GM12878 (cell line): ENCODE data around the gene NLGN3. TPM values are rescaled to one million over a fixed set of nuclear protein-coding genes. Genes with fewer than 3 reads are reported as not detected.
A peak's percentile ranks its signal among the peaks of the same experiment; 100 is the strongest.

Source experiments
- ATAC-seq: fragments of 200-7000 bp; cut with Tn5 transposase; 3 replicates; pipeline ENCODE4 v1.9.1; 2020; ENCODE audit warnings: mild to moderate bottlenecking, moderate library complexity
- BruUV-seq: library from RNA; stranded (reverse); fragments of 400-500 nt; replicated peaks from 2 replicates; lab custom pipeline; 2021; lab: Mats Ljungman, UMichigan
- CTCF ChIA-PET: fragments of 300-600 bp; sonication (Branson Sonifier 250); formaldehyde crosslinking; extraction: SDS; loops from one replicate; lab custom pipeline; 2021; ENCODE audit warnings: inconsistent platforms; lab: Yijun Ruan, JAX
- POLR2A ChIA-PET: fragments of 350-600 bp; formaldehyde crosslinking; extraction: SDS; loops from one replicate; lab custom pipeline; 2021; ENCODE audit warnings: inconsistent platforms; lab: Charles Lee
- RAD21 ChIA-PET: fragments of 300-600 bp; sonication (Branson Sonifier 250); formaldehyde crosslinking; loops from one replicate; lab custom pipeline; 2023; ENCODE audit warnings: antibody characterized with exemption; ENCODE audit not compliant: unreplicated experiment; lab: Charles Lee
- SMC1A ChIA-PET: fragments of 300-600 bp; sonication (Branson Sonifier 250); formaldehyde crosslinking; loops from one replicate; lab custom pipeline; 2023; ENCODE audit not compliant: unreplicated experiment, uncharacterized antibody; lab: Charles Lee
- DNase-seq: peaks from one replicate; pipeline ENCODE4 v3.0.0-alpha.2; 2011; ENCODE audit warnings: low read depth, low spot score
- FAIRE-seq: peaks from 3 replicates; lab custom pipeline; 2011; peaks lifted over from hg19 to GRCh38; lab: Jason Lieb, UNC
- H2AFZ ChIP-seq: 2 replicates; pipeline ENCODE4 v1.6.0; 2011; ENCODE audit warnings: low read depth, low read length, control low read depth; ENCODE audit not compliant: control insufficient read depth
- H3K27ac ChIP-seq: 2 replicates; pipeline ENCODE4 v1.5.1; 2011; ENCODE audit warnings: control low read depth; ENCODE audit not compliant: control insufficient read depth, insufficient read depth
- H3K27me3 ChIP-seq, 2 experiments: replicated peaks in 1 of 2; 2 replicates each; pipeline versions ENCODE4 v1.6.0 to v1.6.1; 2011; ENCODE audit warnings: low read length in 1 of 2; ENCODE audit not compliant: control insufficient read depth in 2 of 2, insufficient read depth in 2 of 2
- H3K36me3 ChIP-seq, 2 experiments: 2 replicates each; pipeline ENCODE4 v1.5.1; 2011; ENCODE audit warnings: low read length in 1 of 2; ENCODE audit not compliant: control insufficient read depth in 2 of 2, insufficient read depth in 2 of 2
- H3K4me1 ChIP-seq: 2 replicates; pipeline ENCODE4 v1.6.1; 2011; ENCODE audit warnings: mild to moderate bottlenecking, low read length, moderate library complexity, mixed read lengths; ENCODE audit not compliant: control insufficient read depth, insufficient read depth
- H3K4me2 ChIP-seq: 2 replicates; pipeline ENCODE4 v1.6.0; 2011; ENCODE audit warnings: control low read depth; ENCODE audit not compliant: control insufficient read depth, insufficient read depth
- H3K4me3 ChIP-seq: fragments of 200-600 bp; sonication (generic); 2 replicates; pipeline ENCODE4 v1.5.1; 2016
- H3K79me2 ChIP-seq: 2 replicates; pipeline ENCODE4 v1.6.0; 2011; ENCODE audit warnings: low read length; ENCODE audit not compliant: control insufficient read depth, insufficient read depth
- H3K9ac ChIP-seq: 2 replicates; pipeline ENCODE4 v1.8.0; 2011; ENCODE audit warnings: low read length, control low read depth, mixed read lengths; ENCODE audit not compliant: control insufficient read depth, insufficient read depth
- H3K9me3 ChIP-seq: replicated peaks from 3 replicates; pipeline ENCODE4 v1.5.1; 2011; ENCODE audit warnings: mild to moderate bottlenecking, low read length; ENCODE audit not compliant: control insufficient read depth, insufficient read depth
- H4K20me1 ChIP-seq: 2 replicates; pipeline ENCODE4 v1.6.0; 2011; ENCODE audit not compliant: control insufficient read depth, insufficient read depth
- BMI1 ChIP-seq: fragments of 450-650 bp; IDR thresholded peaks from 2 replicates; pipeline ENCODE4 v1.6.1; 2016; ENCODE audit warnings: mild to moderate bottlenecking, moderate library complexity, borderline replicate concordance
- NFYA ChIP-seq: IDR thresholded peaks from 2 replicates; pipeline ENCODE4 v1.6.1; 2011; ENCODE audit warnings: low read depth, mild to moderate bottlenecking, low read length, improper control_type of control experiment, borderline replicate concordance
- PAX8 ChIP-seq: fragments of 450-650 bp; IDR thresholded peaks from 2 replicates; pipeline ENCODE4 v1.6.1; 2017; ENCODE audit warnings: mild to moderate bottlenecking, moderate library complexity
- STAT1 ChIP-seq: fragments of 450-650 bp; conservative IDR thresholded peaks from 2 replicates; pipeline ENCODE4 v1.6.1; 2014; ENCODE audit warnings: antibody characterized with exemption, mild to moderate bottlenecking
- TCF3 ChIP-seq: IDR thresholded peaks from 2 replicates; pipeline ENCODE4 v1.6.1; 2012; ENCODE audit warnings: low read depth, mild to moderate bottlenecking, low read length, borderline replicate concordance; ENCODE audit not compliant: insufficient read depth
- ZNF274 ChIP-seq: IDR thresholded peaks from one replicate; pipeline ENCODE4 v1.8.0; 2011; ENCODE audit not compliant: insufficient read length, insufficient read depth
- WGBS: methylation state at CpG from one replicate; pipeline ENCODE4 v1.1.6; 2016; ENCODE audit warnings: low lambda C conversion rate; ENCODE audit not compliant: insufficient replicate concordance, insufficient coverage; ENCODE audit errors: missing lambda C conversion rate; 5-methylcytosine and 5-hydroxymethylcytosine counted together
- in situ Hi-C: fragments of 300-500 bp; cut with MboI; formaldehyde crosslinking; loops from 9 replicates; pipeline ENCODE4 v1.14.3; 2018; ENCODE audit warnings: mixed read lengths
- intact Hi-C: fragments of 100-400 bp; cut with micrococcal nuclease; formaldehyde crosslinking; loops from one replicate; pipeline ENCODE4 v1.14.2; 2022; ENCODE audit not compliant: unreplicated experiment
- polyA plus RNA-seq, 11 experiments: library from polyadenylated mRNA; depleted of rRNA in 4 of 11; unstranded in 6 of 11; stranded (reverse) in 5 of 11; fragments of >200 nt; fragmentation: Nextera tagmentation in 4 of 11; fragmentation: Illumina TruSeq in 1 of 11; extraction: Ambion mirVana in 4 of 11; extraction: Trizol in 1 of 11; gene quantifications; 1 replicate in 1 of 11; 2 replicates in 10 of 11; pipeline versions ENCODE4 v1.2.1 to v1.2.3, GENCODE V29; 2011 to 2016; ENCODE audit warnings: inconsistent platforms in 2 of 11, missing spikeins in 2 of 11, low read depth in 1 of 11
- total RNA-seq, 4 experiments: library from RNA; depleted of rRNA in 3 of 4; stranded (reverse); fragments of >200 nt in 3 of 4; fragmentation: Illumina TruSeq in 1 of 4; extraction: Trizol in 1 of 4; gene quantifications; 2 replicates each; pipeline versions ENCODE4 v1.2.1 to v1.2.3, GENCODE V29; 2013 to 2021
- TF ChIP-seq, protein P1 (sequence below): fragments of 450-650 bp; IDR thresholded peaks from 2 replicates; pipeline ENCODE4 v1.6.1; 2017; ENCODE audit warnings: mild to moderate bottlenecking, moderate library complexity

NLGN3 gene
- total and polyA plus RNA-seq, 10 of the 15 experiments (the other 5 are each of a cell fraction or from before 2014, with no cell fraction given): 0.07 to 0.73 (median 0.28) TPM

- RAD21 ChIA-PET: interaction anchor here (0.6 to 2.4 kb wide), 4 partner anchors 15 to 187 kb away, joined by 5 to 10 read pairs (median 6); partner anchors contain the start of genes IL2RG and NONO
- H3K9me3 ChIP-seq: no peaks in the 10 kb centered on the region
- no peak for FAIRE-seq
Measured at GRCh38 chrX:71096760-71097032, 47.9 kb upstream of the NLGN3 start.

More at GRCh38 chrX:71096760-71097032, 47.9 kb upstream of the NLGN3 start:
- ATAC-seq (no peak), DNase-seq (no peak)
- H3K27ac ChIP-seq: no peak overlapping the region
- no peaks in the 10 kb centered on the region for H3K36me3 ChIP-seq
- no peaks in the 10 kb centered on the region for H4K20me1 ChIP-seq
- in situ Hi-C loops (no loop called here), intact Hi-C loops (loop anchor here (10.0 kb wide), 1 partner anchor 188 kb away; the partner anchor contains the start of gene NONO)
- H3K79me2 ChIP-seq: no peaks in the 10 kb centered on the region
- no peaks in the 10 kb centered on the region for H3K4me1 ChIP-seq
- TF ChIP-seq TCF3 (no peak), NFYA (no peak), STAT1 (no peak), PAX8 (no peak), ZNF274 (no peak), BMI1 (no peak)
- TF ChIP-seq, protein P1, sequence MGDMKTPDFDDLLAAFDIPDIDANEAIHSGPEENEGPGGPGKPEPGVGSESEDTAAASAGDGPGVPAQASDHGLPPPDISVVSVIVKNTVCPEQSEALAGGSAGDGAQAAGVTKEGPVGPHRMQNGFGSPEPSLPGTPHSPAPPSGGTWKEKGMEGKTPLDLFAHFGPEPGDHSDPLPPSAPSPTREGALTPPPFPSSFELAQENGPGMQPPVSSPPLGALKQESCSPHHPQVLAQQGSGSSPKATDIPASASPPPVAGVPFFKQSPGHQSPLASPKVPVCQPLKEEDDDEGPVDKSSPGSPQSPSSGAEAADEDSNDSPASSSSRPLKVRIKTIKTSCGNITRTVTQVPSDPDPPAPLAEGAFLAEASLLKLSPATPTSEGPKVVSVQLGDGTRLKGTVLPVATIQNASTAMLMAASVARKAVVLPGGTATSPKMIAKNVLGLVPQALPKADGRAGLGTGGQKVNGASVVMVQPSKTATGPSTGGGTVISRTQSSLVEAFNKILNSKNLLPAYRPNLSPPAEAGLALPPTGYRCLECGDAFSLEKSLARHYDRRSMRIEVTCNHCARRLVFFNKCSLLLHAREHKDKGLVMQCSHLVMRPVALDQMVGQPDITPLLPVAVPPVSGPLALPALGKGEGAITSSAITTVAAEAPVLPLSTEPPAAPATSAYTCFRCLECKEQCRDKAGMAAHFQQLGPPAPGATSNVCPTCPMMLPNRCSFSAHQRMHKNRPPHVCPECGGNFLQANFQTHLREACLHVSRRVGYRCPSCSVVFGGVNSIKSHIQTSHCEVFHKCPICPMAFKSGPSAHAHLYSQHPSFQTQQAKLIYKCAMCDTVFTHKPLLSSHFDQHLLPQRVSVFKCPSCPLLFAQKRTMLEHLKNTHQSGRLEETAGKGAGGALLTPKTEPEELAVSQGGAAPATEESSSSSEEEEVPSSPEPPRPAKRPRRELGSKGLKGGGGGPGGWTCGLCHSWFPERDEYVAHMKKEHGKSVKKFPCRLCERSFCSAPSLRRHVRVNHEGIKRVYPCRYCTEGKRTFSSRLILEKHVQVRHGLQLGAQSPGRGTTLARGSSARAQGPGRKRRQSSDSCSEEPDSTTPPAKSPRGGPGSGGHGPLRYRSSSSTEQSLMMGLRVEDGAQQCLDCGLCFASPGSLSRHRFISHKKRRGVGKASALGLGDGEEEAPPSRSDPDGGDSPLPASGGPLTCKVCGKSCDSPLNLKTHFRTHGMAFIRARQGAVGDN: no peak
- no TSS peak for BruUV-seq
- ChIA-PET POLR2A (interaction anchor here (1.1 to 1.3 kb wide), 2 partner anchors 15 to 85 kb away, joined by 3 to 4 read pairs; partner anchors contain the start of gene IL2RG), SMC1A (interaction anchor here (1.2 to 2.7 kb wide), 3 partner anchors 21 to 83 kb away, joined by 5 to 10 read pairs (median 7); partner anchors contain the start of gene MED12), CTCF (interaction anchor here (1.7 to 2.3 kb wide), 3 partner anchors 15 to 32 kb away, joined by 9 to 22 read pairs (median 10); partner anchors contain the start of genes IL2RG and MED12)
- H3K4me2 ChIP-seq: peak overlapping the region; percentile 79
- H2AFZ ChIP-seq: 0 out of 2 replicates have a peak overlapping the region, but pooled peaks have one; percentile 81
- 38% methylated on average over 9 of the region's 9 CpGs for WGBS
- H3K27me3 ChIP-seq: no peaks in the 10 kb centered on the region
- peak overlapping the region; percentile 62; the same call in 1 of the 2 replicates for H3K9ac ChIP-seq
- H3K4me3 ChIP-seq: peak overlapping the region; percentile 64
